Endothelial cell of umbilical vein (primary cell): Measurements from ENCODE around the gene UQCC2. TPM values are rescaled to one million over a fixed set of nuclear protein-coding genes. Genes with fewer than 3 reads are reported as not detected.

Source experiments
- BruUV-seq: library from RNA; stranded (reverse); fragments of 400-500 nt; replicated peaks from 2 replicates; lab custom pipeline; 2021; lab: Mats Ljungman, UMichigan
- CTCF ChIA-PET: fragments of 300-600, 350-600 bp; sonication (Branson Sonifier 250); formaldehyde crosslinking; loops from one replicate; lab custom pipeline; 2021; ENCODE audit warnings: antibody characterized with exemption, inconsistent platforms; lab: Charles Lee
- POLR2A ChIA-PET: fragments of 300-600, 350-600 bp; sonication (Branson Sonifier 250); formaldehyde crosslinking; loops from one replicate; lab custom pipeline; 2021; ENCODE audit warnings: antibody characterized with exemption, inconsistent platforms; lab: Charles Lee
- DNase-seq: peaks from one replicate; pipeline ENCODE4 v3.0.0-alpha.2; 2011; ENCODE audit warnings: low read depth, low spot score
- FAIRE-seq: peaks from 2 replicates; lab custom pipeline; 2011; peaks lifted over from hg19 to GRCh38; lab: Jason Lieb, UNC
- H2AFZ ChIP-seq: 2 replicates; pipeline ENCODE4 v1.6.0; 2012; ENCODE audit warnings: low read depth, low read length, control low read depth, inconsistent platforms
- H3K27ac ChIP-seq: 2 replicates; pipeline ENCODE4 v1.5.1; 2011; ENCODE audit warnings: low read depth, mild to moderate bottlenecking, control low read depth, low read length, moderate library complexity; ENCODE audit not compliant: insufficient read depth
- H3K27me3 ChIP-seq, 2 experiments: 2 replicates each; pipeline versions ENCODE4 v1.6.0 to v1.6.1; 2011; ENCODE audit warnings: low read length in 2 of 2, mixed read lengths in 1 of 2; ENCODE audit not compliant: control insufficient read depth in 2 of 2, insufficient read depth in 2 of 2
- H3K36me3 ChIP-seq, 2 experiments: 2 replicates in 1 of 2; 3 replicates in 1 of 2; pipeline ENCODE4 v1.5.1; 2011; ENCODE audit warnings: low read length in 2 of 2, mild to moderate bottlenecking in 1 of 2, moderate library complexity in 1 of 2; ENCODE audit not compliant: control insufficient read depth in 2 of 2, insufficient read depth in 2 of 2; ENCODE audit errors: extremely low read depth in 1 of 2
- H3K4me1 ChIP-seq: 3 replicates; pipeline ENCODE4 v1.5.1; 2011; ENCODE audit warnings: mild to moderate bottlenecking, low read length; ENCODE audit not compliant: control insufficient read depth, insufficient read depth; ENCODE audit errors: extremely low read depth
- H3K4me2 ChIP-seq: 2 replicates; pipeline ENCODE4 v1.6.1; 2011; ENCODE audit warnings: low read length, control low read depth, mixed read lengths; ENCODE audit not compliant: insufficient read depth
- H3K4me3 ChIP-seq, 3 experiments: fragments of 200-600 bp in 1 of 3; sonication (generic), shearing (Covaris generic) in 1 of 3; replicated peaks in 1 of 3; 2 replicates each; pipeline ENCODE4 v1.5.1; 2011 to 2016; ENCODE audit warnings: control low read depth in 3 of 3, low read length in 3 of 3, mild to moderate bottlenecking in 2 of 3, inconsistent platforms in 1 of 3, low read depth in 1 of 3, moderate library complexity in 1 of 3; ENCODE audit not compliant: insufficient read depth in 1 of 3
- H3K79me2 ChIP-seq: 2 replicates; pipeline ENCODE4 v1.6.0; 2012; ENCODE audit warnings: low read length, inconsistent platforms; ENCODE audit not compliant: control insufficient read depth, insufficient read depth
- H3K9ac ChIP-seq: replicated peaks from 2 replicates; pipeline ENCODE3; 2011; ENCODE audit warnings: low read length, control low read depth; ENCODE audit not compliant: insufficient read depth; ENCODE audit errors: extremely low read depth
- H3K9me1 ChIP-seq: replicated peaks from 3 replicates; pipeline ENCODE4 v1.6.0; 2011; ENCODE audit warnings: mild to moderate bottlenecking, low read length; ENCODE audit not compliant: control insufficient read depth, insufficient read depth; ENCODE audit errors: extremely low read depth
- H3K9me3 ChIP-seq: replicated peaks from 2 replicates; pipeline ENCODE4 v1.5.1; 2012; ENCODE audit warnings: low read length, inconsistent platforms; ENCODE audit not compliant: control insufficient read depth, insufficient read depth
- H4K20me1 ChIP-seq: replicated peaks from 2 replicates; pipeline ENCODE3; 2011; ENCODE audit warnings: mild to moderate bottlenecking, low read length; ENCODE audit not compliant: control insufficient read depth, insufficient read depth; ENCODE audit errors: extremely low read depth
- FOS ChIP-seq: IDR thresholded peaks from 2 replicates; pipeline ENCODE4 v1.6.1; 2011; ENCODE audit warnings: mild to moderate bottlenecking, low read length, moderate library complexity, borderline replicate concordance; ENCODE audit not compliant: insufficient read depth
- GATA2 ChIP-seq: IDR thresholded peaks from 2 replicates; pipeline ENCODE4 v1.7.0; 2011; ENCODE audit warnings: low read depth, mild to moderate bottlenecking, moderate library complexity, mixed read lengths, low read length; ENCODE audit not compliant: insufficient read length, insufficient read depth
- JUN ChIP-seq: IDR thresholded peaks from 2 replicates; pipeline ENCODE4 v1.6.1; 2011; ENCODE audit warnings: borderline replicate concordance, low read depth; ENCODE audit not compliant: insufficient read length, insufficient read depth
- MYC ChIP-seq: IDR thresholded peaks from one replicate; pipeline ENCODE4 v1.6.1; 2011; ENCODE audit warnings: mild to moderate bottlenecking, low read depth, low read length
- POLR2A ChIP-seq: IDR thresholded peaks from 2 replicates; pipeline ENCODE4 v1.6.1; 2012; ENCODE audit warnings: low read depth, mild to moderate bottlenecking, control low read depth, low read length
- POLR2AphosphoS5 ChIP-seq: IDR thresholded peaks from 2 replicates; pipeline ENCODE4 v1.6.1; 2012; ENCODE audit warnings: low read depth, mild to moderate bottlenecking, control low read depth, low read length, moderate library complexity; ENCODE audit not compliant: insufficient read depth
- dilution Hi-C: fragments of 300-500 bp; cut with MboI; formaldehyde crosslinking; loops from one replicate; pipeline ENCODE4 v1.15.0; 2019; ENCODE audit warnings: low sequenced_read_pairs; ENCODE audit not compliant: extremely low pct_ligation_motif_present
- intact Hi-C: fragments of 100-400 bp; cut with micrococcal nuclease; formaldehyde crosslinking; loops from one replicate; pipeline ENCODE4 v1.10.0; 2022
- polyA plus RNA-seq, 4 experiments: library from polyadenylated mRNA; depleted of rRNA in 3 of 4; stranded (reverse) in 3 of 4; unstranded in 1 of 4; fragments of >200 nt; gene quantifications; 2 replicates each; pipeline versions ENCODE4 v1.2.1 to v1.2.3, GENCODE V29; 2011 to 2012; ENCODE audit warnings: missing spikeins in 1 of 4
- total RNA-seq: library from RNA; stranded (reverse); gene quantifications from 2 replicates; pipeline ENCODE4 v1.2.3, GENCODE V29; 2021
- TF ChIP-seq, protein P1 (sequence below): IDR thresholded peaks from 2 replicates; pipeline ENCODE4 v1.6.1; 2011; ENCODE audit not compliant: insufficient read depth, insufficient read length
- TF ChIP-seq, protein P2 (sequence below), 2 donors: IDR thresholded peaks; 1 replicate in 1 of 2; 2 replicates in 1 of 2; pipeline ENCODE4 v1.5.1; 2011; ENCODE audit warnings: low read length in 2 of 2, mild to moderate bottlenecking in 2 of 2, moderate library complexity in 2 of 2, control low read depth in 1 of 2, inconsistent platforms in 1 of 2, low read depth in 1 of 2; ENCODE audit not compliant: insufficient read depth in 1 of 2; ENCODE audit errors: extremely low read depth in 1 of 2

Gene UQCC2
- total and polyA plus RNA-seq, 2 donors (not counting 3 experiments of a cell fraction or from before 2014, with no cell fraction given): 46.3 to 95.3 TPM

DNA sequence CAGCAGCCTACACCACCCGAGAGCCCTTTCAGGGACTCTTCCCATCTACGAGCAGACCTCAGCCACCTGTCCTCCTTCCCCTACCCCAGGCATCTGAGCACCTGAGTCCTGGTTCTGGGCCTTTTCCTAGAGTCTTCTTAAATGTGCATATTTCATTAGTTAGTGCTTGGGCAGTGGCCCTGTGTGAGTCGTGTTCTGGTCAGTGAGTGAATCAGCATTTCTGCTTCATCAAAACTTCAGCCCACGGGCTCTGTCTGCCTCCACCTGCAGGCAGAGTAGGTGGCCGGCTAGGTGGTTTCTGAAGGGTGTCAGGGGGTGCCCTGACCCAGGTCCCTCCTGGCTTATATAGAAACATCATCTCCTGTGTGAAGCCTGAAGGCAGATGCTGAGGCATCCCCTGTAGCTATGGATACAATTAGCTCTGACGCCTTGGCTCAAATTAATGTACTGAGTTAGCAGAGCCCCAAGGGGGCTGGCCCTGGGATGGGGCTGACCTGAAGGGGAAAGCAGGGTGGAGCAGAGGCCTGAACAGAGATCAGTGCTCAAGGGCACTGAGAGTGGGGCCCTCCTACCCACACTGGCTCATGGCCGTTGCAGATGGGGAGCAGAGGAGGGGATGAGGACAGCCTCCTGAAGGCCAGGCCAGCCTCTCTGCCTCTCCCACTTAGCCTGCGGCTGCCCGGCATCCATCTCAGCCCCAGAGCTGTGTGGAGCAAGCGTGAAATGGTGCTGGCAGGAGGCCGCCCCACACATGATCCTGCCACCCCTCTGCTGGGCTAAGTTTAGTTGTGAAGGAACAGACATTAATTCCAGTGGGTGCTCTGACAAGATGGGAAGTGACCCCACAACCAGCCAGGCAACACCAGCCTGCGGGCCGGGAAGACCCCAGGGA lies 21.6 kb upstream of the UQCC2 start:
- no peaks in the 10 kb centered on the region for H3K9me3 ChIP-seq
- no peak overlapping the region for H3K9ac ChIP-seq
- ChIA-PET POLR2A (no interaction called here), CTCF (no interaction called here)
- no peaks in the 10 kb centered on the region for H3K79me2 ChIP-seq
- no peaks in the 10 kb centered on the region for H3K4me1 ChIP-seq
- no peak overlapping the region for H2AFZ ChIP-seq
- DNase-seq: no peak
- no peak for FAIRE-seq
- intact Hi-C loops: no loop called here
- H3K4me2 ChIP-seq: no peak overlapping the region
- H3K4me3 ChIP-seq: no peak overlapping the region
- TF ChIP-seq GATA2 (no peak), FOS (no peak)
- TF ChIP-seq, protein P1, sequence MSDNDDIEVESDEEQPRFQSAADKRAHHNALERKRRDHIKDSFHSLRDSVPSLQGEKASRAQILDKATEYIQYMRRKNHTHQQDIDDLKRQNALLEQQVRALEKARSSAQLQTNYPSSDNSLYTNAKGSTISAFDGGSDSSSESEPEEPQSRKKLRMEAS: no peak
- H3K36me3 ChIP-seq: no peaks in the 10 kb centered on the region
- peaks cover 0 to 3% of the 10 kb centered on the region in 2 experiments for H3K27me3 ChIP-seq
- dilution Hi-C loops: no loop called here
- H4K20me1 ChIP-seq: no peaks in the 10 kb centered on the region
- H3K9me1 ChIP-seq: no peaks in the 10 kb centered on the region
- no TSS peak for BruUV-seq
- H3K27ac ChIP-seq: no peak overlapping the region

DNA sequence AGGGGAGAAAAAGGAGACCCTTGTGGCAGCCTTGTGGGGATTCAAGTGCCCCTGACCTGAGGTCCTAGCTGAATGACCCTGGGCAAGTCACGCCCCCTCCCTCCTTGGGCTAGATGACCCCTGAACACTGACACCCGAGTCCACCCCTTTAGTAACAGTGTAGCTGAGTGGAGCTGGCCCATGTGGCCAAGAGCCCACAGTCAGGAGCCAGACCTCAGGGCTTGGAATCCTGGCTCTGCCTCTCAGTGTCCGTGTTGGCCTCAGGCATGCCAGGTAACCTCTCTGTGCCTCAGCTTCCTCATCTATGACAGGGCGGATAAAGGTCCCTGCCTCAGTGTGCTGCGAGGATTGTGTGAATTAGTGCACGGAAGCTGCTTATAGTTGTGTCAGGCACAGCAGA lies 20.9 kb upstream of the UQCC2 start:
- H3K4me3 ChIP-seq: no peak overlapping the region
- H3K9ac ChIP-seq: no peak overlapping the region
- H3K27ac ChIP-seq: no peak overlapping the region
- POLR2A ChIA-PET: no interaction called here
- DNase-seq (no peak), FAIRE-seq (no peak)
- H3K9me1 ChIP-seq: no peaks in the 10 kb centered on the region
- H3K4me2 ChIP-seq: no peak overlapping the region
- peaks cover 0 to 3% of the 10 kb centered on the region in 2 experiments for H3K27me3 ChIP-seq
- no peaks in the 10 kb centered on the region for H3K4me1 ChIP-seq
- no peaks in the 10 kb centered on the region for H3K36me3 ChIP-seq
- no peaks in the 10 kb centered on the region for H3K9me3 ChIP-seq
- intact Hi-C loops: no loop called here
- no peak overlapping the region for H2AFZ ChIP-seq
- H3K79me2 ChIP-seq: no peaks in the 10 kb centered on the region
- CTCF ChIA-PET: interaction anchor here (1.4 kb wide), 1 partner anchor 21 kb away, joined by 3 read pairs; the partner anchor contains the start of gene UQCC2
- BruUV-seq: no TSS peak
- dilution Hi-C loops: no loop called here
- no peaks in the 10 kb centered on the region for H4K20me1 ChIP-seq
- TF ChIP-seq FOS: no peak
- TF ChIP-seq, protein P1: no peak
- no peak for TF ChIP-seq GATA2
- no peak for TF ChIP-seq POLR2AphosphoS5
- no peak for TF ChIP-seq JUN
- TF ChIP-seq POLR2A: no peak
- TF ChIP-seq, protein P2, sequence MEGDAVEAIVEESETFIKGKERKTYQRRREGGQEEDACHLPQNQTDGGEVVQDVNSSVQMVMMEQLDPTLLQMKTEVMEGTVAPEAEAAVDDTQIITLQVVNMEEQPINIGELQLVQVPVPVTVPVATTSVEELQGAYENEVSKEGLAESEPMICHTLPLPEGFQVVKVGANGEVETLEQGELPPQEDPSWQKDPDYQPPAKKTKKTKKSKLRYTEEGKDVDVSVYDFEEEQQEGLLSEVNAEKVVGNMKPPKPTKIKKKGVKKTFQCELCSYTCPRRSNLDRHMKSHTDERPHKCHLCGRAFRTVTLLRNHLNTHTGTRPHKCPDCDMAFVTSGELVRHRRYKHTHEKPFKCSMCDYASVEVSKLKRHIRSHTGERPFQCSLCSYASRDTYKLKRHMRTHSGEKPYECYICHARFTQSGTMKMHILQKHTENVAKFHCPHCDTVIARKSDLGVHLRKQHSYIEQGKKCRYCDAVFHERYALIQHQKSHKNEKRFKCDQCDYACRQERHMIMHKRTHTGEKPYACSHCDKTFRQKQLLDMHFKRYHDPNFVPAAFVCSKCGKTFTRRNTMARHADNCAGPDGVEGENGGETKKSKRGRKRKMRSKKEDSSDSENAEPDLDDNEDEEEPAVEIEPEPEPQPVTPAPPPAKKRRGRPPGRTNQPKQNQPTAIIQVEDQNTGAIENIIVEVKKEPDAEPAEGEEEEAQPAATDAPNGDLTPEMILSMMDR (IDR thresholded peaks at IDR 0.05; ENCODE audit: extremely low read depth in 1 of 2, insufficient read depth in 1 of 2, low read depth in 1 of 2, low read length in 2 of 2): no peak
- TF ChIP-seq MYC: no peak
